ENCODE measurements around the gene STAC3. TPM values are rescaled to one million over a fixed set of nuclear protein-coding genes. Genes with fewer than 3 reads are reported as not detected.

Gene STAC3
- total and polyA plus RNA-seq, 2 of the 13 experiments (the other 11 are each of a cell fraction or from before 2014, with no cell fraction given), result 0.18 to 0.22 TPM

- Histone ChIP-seq H3K36me3 (replicated peaks in 1 of 2; ENCODE audit: control insufficient read depth in 1 of 2, insufficient read depth in 2 of 2, low read length in 2 of 2) (peaks cover 10 to 39% of the 10 kb centered on the region in 2 experiments), H3K79me2 (ENCODE audit: insufficient read depth, low read length) (no peaks in the 10 kb centered on the region), H3K27me3 (ENCODE audit: control insufficient read depth in 1 of 2, insufficient read depth in 2 of 2, low read length in 2 of 2) (no peaks in the 10 kb centered on the region), H2AFZ (ENCODE audit: low read length) (no peak overlapping the region), H3K4me1 (ENCODE audit: insufficient read depth, low read length) (peaks cover 13% of the 10 kb centered on the region), H3K9me3 (ENCODE audit: low read length) (no peaks in the 10 kb centered on the region), H4K20me1 (ENCODE audit: insufficient read depth, low read length) (no peaks in the 10 kb centered on the region), H3K4me3 (replicated peaks in 1 of 3; ENCODE audit: insufficient read depth in 1 of 3, low read depth in 2 of 3, low read length in 3 of 3) (no peak overlapping the region), H3K27ac (ENCODE audit: extremely low read length, insufficient read depth, low read length) (no peak overlapping the region), H3K9ac (ENCODE audit: insufficient read depth, low read depth, low read length) (no peak overlapping the region), H3K4me2 (ENCODE audit: low read depth, low read length) (no peak overlapping the region)
- WGBS (ENCODE audit: low lambda C conversion rate), result 85% methylated on average over 2 of the region's 2 CpGs
- POLR2A ChIA-PET, result interaction anchor here (0.6 kb wide), 1 partner anchor 151 kb away, joined by 3 read pairs; no protein-coding TSS in a partner anchor
- CTCF ChIA-PET (ENCODE audit: low intra/inter-chr PET ratio, low total read pairs), result no interaction called here
- BruUV-seq (replicated peaks), result no TSS peak
- FAIRE-seq (no peak), ATAC-seq (no peak), DNase-seq (ENCODE audit: low spot score) (no peak)
- in situ Hi-C loops (cut with HindIII; ENCODE audit: extremely low pct_ligation_motif_present, low pct_unique_long_range_greater_than_20kb) (loop anchor here (5.0 kb wide), 1 partner anchor 196 kb away; the partner anchor contains the start of genes GLI1 and INHBE), intact Hi-C loops (cut with micrococcal nuclease; ENCODE audit: unreplicated experiment) (loop anchor here (5.0 kb wide), 1 partner anchor 191 kb away; no protein-coding TSS in a partner anchor)
- TF ChIP-seq MTA1 (CRISPR knock-in tag; IDR thresholded peaks at IDR 0.05; ENCODE audit: borderline replicate concordance), result no peak
- TF ChIP-seq THAP7 (CRISPR knock-in tag; IDR thresholded peaks at IDR 0.05), result no peak
- no peak for TF ChIP-seq EHMT2 (IDR thresholded peaks at IDR 0.05; ENCODE audit: borderline replicate concordance, low read depth, low read length)
These were observed 10.5 kb upstream of the STAC3 start for GRCh38 chr12:57261428-57261865.

GRCh38 chr12:57260366-57260765, 9.4 kb upstream of the STAC3 start:
- no TSS peak for BruUV-seq (replicated peaks)
- ChIA-PET CTCF (ENCODE audit: low intra/inter-chr PET ratio, low total read pairs) (no interaction called here), POLR2A (no interaction called here)
- Histone ChIP-seq H3K27me3 (ENCODE audit: control insufficient read depth in 1 of 2, insufficient read depth in 2 of 2, low read length in 2 of 2) (no peaks in the 10 kb centered on the region), H3K79me2 (ENCODE audit: insufficient read depth, low read length) (no peaks in the 10 kb centered on the region), H3K27ac (ENCODE audit: extremely low read length, insufficient read depth, low read length) (no peak overlapping the region), H4K20me1 (ENCODE audit: insufficient read depth, low read length) (no peaks in the 10 kb centered on the region), H3K4me2 (ENCODE audit: low read depth, low read length) (no peak overlapping the region), H3K4me3 (replicated peaks in 1 of 3; ENCODE audit: insufficient read depth in 1 of 3, low read depth in 2 of 3, low read length in 3 of 3) (no peak overlapping the region), H3K36me3 (replicated peaks in 1 of 2; ENCODE audit: control insufficient read depth in 1 of 2, insufficient read depth in 2 of 2, low read length in 2 of 2) (peaks cover 9 to 46% of the 10 kb centered on the region in 2 experiments), H3K4me1 (ENCODE audit: insufficient read depth, low read length) (peaks cover 13% of the 10 kb centered on the region), H2AFZ (ENCODE audit: low read length) (no peak overlapping the region), H3K9ac (ENCODE audit: insufficient read depth, low read depth, low read length) (no peak overlapping the region), H3K9me3 (ENCODE audit: low read length) (no peaks in the 10 kb centered on the region)
- no peak for FAIRE-seq
- in situ Hi-C loops (cut with HindIII; ENCODE audit: extremely low pct_ligation_motif_present, low pct_unique_long_range_greater_than_20kb) (loop anchor here (5.0 kb wide), 1 partner anchor 197 kb away; the partner anchor contains the start of genes GLI1 and INHBE), intact Hi-C loops (cut with micrococcal nuclease; ENCODE audit: unreplicated experiment) (loop anchor here (5.0 kb wide), 1 partner anchor 192 kb away; no protein-coding TSS in a partner anchor)
- ATAC-seq, result no peak
- WGBS (ENCODE audit: low lambda C conversion rate), result 91% methylated on average over 4 of the region's 4 CpGs
- DNase-seq (ENCODE audit: low spot score), result no peak
- TF ChIP-seq ARHGAP35 (CRISPR knock-in tag; IDR thresholded peaks at IDR 0.05; ENCODE audit: borderline replicate concordance) (no peak), ZBTB49 (CRISPR knock-in tag; IDR thresholded peaks at IDR 0.05; ENCODE audit: borderline replicate concordance) (no peak), ATF4 (CRISPR knock-in tag; IDR thresholded peaks at IDR 0.05) (no peak), CAMTA2 (CRISPR knock-in tag; IDR thresholded peaks at IDR 0.05; ENCODE audit: borderline replicate concordance) (no peak), PRDM10 (CRISPR knock-in tag; IDR thresholded peaks at IDR 0.05; ENCODE audit: low read depth) (no peak)
